GM18498 (cell line): ENCODE data around the gene BLOC1S4.
"Not testable (repeated sequence)": the region's sequence is repeated elsewhere in the genome, so short reads cannot be mapped to it uniquely, and the experiment has no call there.

Source experiments
- ATAC-seq: cut with Tn5 transposase; IDR thresholded peaks from one replicate; pipeline ENCODE4 v1.9.1; 2021; ENCODE audit warnings: mild to moderate bottlenecking, moderate library complexity; ENCODE audit not compliant: unreplicated experiment

BLOC1S4 gene

GRCh38 chr4:6716958-6717655 is 1.1 kb downstream of the BLOC1S4 start:
- ATAC-seq = no peak

- no peak for ATAC-seq
Observed at GRCh38 chr4:6718932-6719610, 3.1 kb downstream of the BLOC1S4 start.

GRCh38 chr4:6719611-6720179 is 3.7 kb downstream of the BLOC1S4 start:
- no peak for ATAC-seq

- ATAC-seq = peak; percentile 25
Observed at GRCh38 chr4:6720202-6720699, 4.3 kb downstream of the BLOC1S4 start.

- ATAC-seq = no peak
Observed at GRCh38 chr4:6721121-6721520, 5.1 kb downstream of the BLOC1S4 start.

- no peak for ATAC-seq
Observed at GRCh38 chr4:6722891-6723290, 6.9 kb downstream of the BLOC1S4 start.

GRCh38 chr4:6723851-6724250 is 7.9 kb downstream of the BLOC1S4 start:
- no peak for ATAC-seq

GRCh38 chr4:6724421-6725111 is 8.6 kb downstream of the BLOC1S4 start:
- ATAC-seq = no peak

GRCh38 chr4:6725427-6725961 is 9.5 kb downstream of the BLOC1S4 start:
- ATAC-seq = not testable (repeated sequence)

- no peak for ATAC-seq
Observed at GRCh38 chr4:6727081-6727942, 11.3 kb downstream of the BLOC1S4 start.

GRCh38 chr4:6727943-6728250 is 11.9 kb downstream of the BLOC1S4 start:
- no peak for ATAC-seq

- no peak for ATAC-seq
Observed at GRCh38 chr4:6728320-6729029, 12.5 kb downstream of the BLOC1S4 start.

- no peak for ATAC-seq
Observed at GRCh38 chr4:6730603-6731317, 14.8 kb downstream of the BLOC1S4 start.

- ATAC-seq = no peak
Observed at GRCh38 chr4:6731318-6731675, 15.3 kb downstream of the BLOC1S4 start.

- no peak for ATAC-seq
Observed at GRCh38 chr4:6731780-6732179, 15.8 kb downstream of the BLOC1S4 start.

GRCh38 chr4:6732441-6733357 is 16.7 kb downstream of the BLOC1S4 start:
- no peak for ATAC-seq

GRCh38 chr4:6733358-6734164 is 17.6 kb downstream of the BLOC1S4 start:
- no peak for ATAC-seq
